ENCODE measurements around the gene SPATA1.

The SPATA1 gene

GRCh38 chr1:84603223-84603622, 97.0 kb downstream of the SPATA1 start:
- H3K4me2 ChIP-seq (ENCODE audit: low read depth, low read length, poor library complexity, severe bottlenecking) = no peak overlapping the region
- H3F3A ChIP-seq (ENCODE audit: low read depth) = no peaks in the 10 kb centered on the region
- no peak overlapping the region for H2AFZ ChIP-seq (ENCODE audit: low read length)
- H3K27me3 ChIP-seq (ENCODE audit: insufficient read depth, low read length, poor library complexity, severe bottlenecking) = no peaks in the 10 kb centered on the region
- peaks cover 10% of the 10 kb centered on the region; the same call in 1 of the 2 replicates for H3K9me3 ChIP-seq (ENCODE audit: insufficient read depth, low read depth, low read length)
- TF ChIP-seq CTCF (conservative IDR thresholded peaks at IDR 0.05; ENCODE audit: low read length) (no peak), EZH2phosphoT487 (IDR thresholded peaks at IDR 0.05; ENCODE audit: borderline replicate concordance) (no peak)
- H3K9me2 ChIP-seq (replicated peaks; ENCODE audit: low read depth, low read length) = no peaks in the 10 kb centered on the region
- no peaks in the 10 kb centered on the region for H3K36me3 ChIP-seq (ENCODE audit: insufficient read depth, low read length)
- no peak overlapping the region for H3K9ac ChIP-seq (ENCODE audit: low read depth, low read length, poor library complexity, severe bottlenecking)
- H4K20me1 ChIP-seq (ENCODE audit: insufficient read depth, low read length, poor library complexity, severe bottlenecking) = no peaks in the 10 kb centered on the region
- no peaks in the 10 kb centered on the region for H3K79me2 ChIP-seq (ENCODE audit: insufficient read depth, low read length)
- no peaks in the 10 kb centered on the region for H3K4me1 ChIP-seq (ENCODE audit: insufficient read depth, low read length, poor library complexity, severe bottlenecking)
- no peak overlapping the region for H3K4me3 ChIP-seq (ENCODE audit: low read length, poor library complexity, severe bottlenecking)

- peaks cover 10% of the 10 kb centered on the region; the same call in 1 of the 2 replicates for H3K9me3 ChIP-seq (ENCODE audit: insufficient read depth, low read depth, low read length)
- no peaks in the 10 kb centered on the region for H3K9me2 ChIP-seq (replicated peaks; ENCODE audit: low read depth, low read length)
- no peak overlapping the region for H2AFZ ChIP-seq (ENCODE audit: low read length)
- H3K9ac ChIP-seq (ENCODE audit: low read depth, low read length, poor library complexity, severe bottlenecking) = no peak overlapping the region
- H3K79me2 ChIP-seq (ENCODE audit: insufficient read depth, low read length) = no peaks in the 10 kb centered on the region
- no peaks in the 10 kb centered on the region for H3K27me3 ChIP-seq (ENCODE audit: insufficient read depth, low read length, poor library complexity, severe bottlenecking)
- no peaks in the 10 kb centered on the region for H3K36me3 ChIP-seq (ENCODE audit: insufficient read depth, low read length)
- no peak overlapping the region for H3K4me3 ChIP-seq (ENCODE audit: low read length, poor library complexity, severe bottlenecking)
- H3K4me1 ChIP-seq (ENCODE audit: insufficient read depth, low read length, poor library complexity, severe bottlenecking) = no peaks in the 10 kb centered on the region
- H3K4me2 ChIP-seq (ENCODE audit: low read depth, low read length, poor library complexity, severe bottlenecking) = no peak overlapping the region
- H3F3A ChIP-seq (ENCODE audit: low read depth) = no peaks in the 10 kb centered on the region
- H4K20me1 ChIP-seq (ENCODE audit: insufficient read depth, low read length, poor library complexity, severe bottlenecking) = no peaks in the 10 kb centered on the region
- no peak for TF ChIP-seq EZH2phosphoT487 (IDR thresholded peaks at IDR 0.05; ENCODE audit: borderline replicate concordance)
- no peak; the same call in 1 of the 2 replicates for TF ChIP-seq CTCF (conservative IDR thresholded peaks at IDR 0.05; ENCODE audit: low read length)
These were observed 98.0 kb downstream of the SPATA1 start for GRCh38 chr1:84603941-84604830.

GRCh38 chr1:84605157-84605556, 99.0 kb downstream of the SPATA1 start:
- Histone ChIP-seq H3K79me2 (ENCODE audit: insufficient read depth, low read length) (no peaks in the 10 kb centered on the region), H3K4me1 (ENCODE audit: insufficient read depth, low read length, poor library complexity, severe bottlenecking) (no peaks in the 10 kb centered on the region), H3K9me2 (replicated peaks; ENCODE audit: low read depth, low read length) (no peaks in the 10 kb centered on the region), H3K27me3 (ENCODE audit: insufficient read depth, low read length, poor library complexity, severe bottlenecking) (no peaks in the 10 kb centered on the region), H2AFZ (ENCODE audit: low read length) (no peak overlapping the region), H3F3A (ENCODE audit: low read depth) (no peaks in the 10 kb centered on the region), H3K4me3 (ENCODE audit: low read length, poor library complexity, severe bottlenecking) (no peak overlapping the region), H3K4me2 (ENCODE audit: low read depth, low read length, poor library complexity, severe bottlenecking) (no peak overlapping the region), H3K9ac (ENCODE audit: low read depth, low read length, poor library complexity, severe bottlenecking) (no peak overlapping the region), H3K9me3 (ENCODE audit: insufficient read depth, low read depth, low read length) (peaks cover 10% of the 10 kb centered on the region; the same call in 1 of the 2 replicates), H3K36me3 (ENCODE audit: insufficient read depth, low read length) (no peaks in the 10 kb centered on the region), H4K20me1 (ENCODE audit: insufficient read depth, low read length, poor library complexity, severe bottlenecking) (no peaks in the 10 kb centered on the region)
- TF ChIP-seq EZH2phosphoT487 (IDR thresholded peaks at IDR 0.05; ENCODE audit: borderline replicate concordance) = no peak

All from Loucy (cell line).